Type B pancreatic cell (in vitro differentiated cells): Measurements from ENCODE around the gene OR4E1. TPM values are rescaled to one million over a fixed set of nuclear protein-coding genes. Genes with fewer than 3 reads are reported as not detected.
A peak's percentile ranks its signal among the peaks of the same experiment; 100 is the strongest.
"Not testable (repeated sequence)": the region's sequence is repeated elsewhere in the genome, so short reads cannot be mapped to it uniquely, and the experiment has no call there.

ENCODE experiments used
- DNase-seq: peaks from one replicate; pipeline ENCODE4 v3.0.0; 2021; ENCODE audit warnings: mixed read lengths; ENCODE audit not compliant: unreplicated experiment; ENCODE audit errors: extremely low spot score
- H3K27ac Mint-ChIP-seq: 2 replicates; pipeline ENCODE4 v1.8.0; 2021; ENCODE audit warnings: mild to moderate bottlenecking, mixed read lengths
- H3K27me3 Mint-ChIP-seq: 2 replicates; pipeline ENCODE4 v1.8.0; 2021; ENCODE audit warnings: mixed read lengths
- H3K36me3 Mint-ChIP-seq: 2 replicates; pipeline ENCODE4 v1.8.0; 2021; ENCODE audit warnings: mixed read lengths
- H3K4me1 Mint-ChIP-seq: one replicate; pipeline ENCODE4 v1.8.0; 2021; ENCODE audit warnings: mixed read lengths; ENCODE audit not compliant: unreplicated experiment
- H3K4me3 Mint-ChIP-seq: 2 replicates; pipeline ENCODE4 v1.8.0; 2021; ENCODE audit warnings: mild to moderate bottlenecking, mixed read lengths
- H3K9me3 Mint-ChIP-seq: 2 replicates; pipeline ENCODE4 v1.8.0; 2021; ENCODE audit warnings: mixed read lengths
- CTCF ChIP-seq: fragments of 200-600 bp; sonication (generic); conservative IDR thresholded peaks from 2 replicates; pipeline ENCODE4 v1.5.0; 2021; ENCODE audit warnings: antibody characterized with exemption, mild to moderate bottlenecking
- total RNA-seq: library from RNA; stranded (reverse); gene quantifications from 2 replicates; pipeline ENCODE4 v1.2.1, GENCODE V29; 2021; ENCODE audit warnings: low replicate concordance

Gene OR4E1
- total RNA-seq, 1 donor from 2014 or later = not detected

- Mint-ChIP-seq H3K27ac (no peak overlapping the region), H3K4me1 (no peaks in the 10 kb centered on the region), H3K9me3 (no peaks in the 10 kb centered on the region), H3K27me3 (peaks cover 4% of the 10 kb centered on the region), H3K36me3 (no peaks in the 10 kb centered on the region), H3K4me3 (no peak overlapping the region)
- peak; percentile 94 for TF ChIP-seq CTCF
- no peak for DNase-seq
These were observed 37.8 kb upstream of the OR4E1 start for GRCh38 chr14:21711360-21711961.

GRCh38 chr14:21704338-21704737 lies 30.7 kb upstream of the OR4E1 start:
- Mint-ChIP-seq H3K9me3 (no peaks in the 10 kb centered on the region), H3K27me3 (peaks cover 3% of the 10 kb centered on the region), H3K4me1 (no peaks in the 10 kb centered on the region), H3K36me3 (no peaks in the 10 kb centered on the region), H3K27ac (no peak overlapping the region), H3K4me3 (no peak overlapping the region)
- DNase-seq = no peak
- TF ChIP-seq CTCF = no peak

- no peaks in the 10 kb centered on the region for H3K36me3 Mint-ChIP-seq
- no peak overlapping the region for H3K4me3 Mint-ChIP-seq
- H3K27ac Mint-ChIP-seq = no peak overlapping the region
- no peak for DNase-seq
- no peak for TF ChIP-seq CTCF
- peaks cover 3% of the 10 kb centered on the region for H3K27me3 Mint-ChIP-seq
- H3K9me3 Mint-ChIP-seq = no peaks in the 10 kb centered on the region
- H3K4me1 Mint-ChIP-seq = no peaks in the 10 kb centered on the region
These were observed 30.0 kb upstream of the OR4E1 start for GRCh38 chr14:21703357-21704326.

- no peak overlapping the region for H3K27ac Mint-ChIP-seq
- no peak for TF ChIP-seq CTCF
These were observed 28.7 kb upstream of the OR4E1 start for GRCh38 chr14:21702316-21702715.

GRCh38 chr14:21699551-21699950 lies 25.9 kb upstream of the OR4E1 start:
- no peaks in the 10 kb centered on the region for H3K4me1 Mint-ChIP-seq
- H3K9me3 Mint-ChIP-seq = no peaks in the 10 kb centered on the region
- H3K27ac Mint-ChIP-seq = no peak overlapping the region
- H3K27me3 Mint-ChIP-seq = no peaks in the 10 kb centered on the region
- no peak overlapping the region for H3K4me3 Mint-ChIP-seq
- DNase-seq = no peak
- TF ChIP-seq CTCF = no peak
- no peaks in the 10 kb centered on the region for H3K36me3 Mint-ChIP-seq

More at GRCh38 chr14:21702316-21702715, 28.7 kb upstream of the OR4E1 start:
- H3K4me1 Mint-ChIP-seq = no peaks in the 10 kb centered on the region
- DNase-seq = no peak
- H3K9me3 Mint-ChIP-seq = no peaks in the 10 kb centered on the region
- no peaks in the 10 kb centered on the region for H3K36me3 Mint-ChIP-seq
- peaks cover 3% of the 10 kb centered on the region for H3K27me3 Mint-ChIP-seq
- no peak overlapping the region for H3K4me3 Mint-ChIP-seq

- not testable (repeated sequence) for H3K4me1 Mint-ChIP-seq, H3K36me3 Mint-ChIP-seq
These were observed 24.9 kb upstream of the OR4E1 start for GRCh38 chr14:21698538-21698937.

GRCh38 chr14:21697662-21698061 lies 24.0 kb upstream of the OR4E1 start:
- H3K27ac Mint-ChIP-seq, H3K4me3 Mint-ChIP-seq, H3K36me3 Mint-ChIP-seq, H3K9me3 Mint-ChIP-seq, DNase-seq, H3K4me1 Mint-ChIP-seq, H3K27me3 Mint-ChIP-seq: not testable (repeated sequence)

More at GRCh38 chr14:21698538-21698937, 24.9 kb upstream of the OR4E1 start:
- H3K9me3 Mint-ChIP-seq, H3K27me3 Mint-ChIP-seq, H3K4me3 Mint-ChIP-seq, DNase-seq, H3K27ac Mint-ChIP-seq: not testable (repeated sequence)
